HEK293 (cell line): ENCODE measurements around the gene KLF13.

ENCODE experiments used
- CTCF ChIA-PET: fragments of 350-600 bp; formaldehyde crosslinking; extraction: SDS; loops from one replicate; lab custom pipeline; 2021; ENCODE audit warnings: antibody characterized with exemption; lab: Yijun Ruan, JAX
- POLR2A ChIA-PET: fragments of 300-600 bp; formaldehyde crosslinking; extraction: SDS; loops from one replicate; lab custom pipeline; 2020; ENCODE audit warnings: antibody characterized with exemption, inconsistent platforms; lab: Yijun Ruan, JAX
- H3K27ac ChIP-seq: fragments of 200-500 bp; sonication (Bioruptor generic); 2 replicates; pipeline ENCODE4 v1.5.1; 2014; ENCODE audit warnings: low read depth, low read length, control low read depth, inconsistent platforms; ENCODE audit errors: extremely low read depth
- H3K36me3 ChIP-seq, 2 experiments: fragments of 200-500 bp in 1 of 2; sonication (Bioruptor generic) in 1 of 2; 1 replicate in 1 of 2; 2 replicates in 1 of 2; pipeline ENCODE4 v1.5.1; 2014 to 2017; ENCODE audit warnings: inconsistent platforms in 2 of 2, low read length in 2 of 2; ENCODE audit not compliant: control insufficient read depth in 2 of 2, insufficient read depth in 1 of 2
- H3K4me1 ChIP-seq: fragments of 200-500 bp; sonication (Bioruptor generic); 2 replicates; pipeline ENCODE4 v1.5.1; 2014; ENCODE audit warnings: mild to moderate bottlenecking, low read length, inconsistent platforms; ENCODE audit not compliant: control insufficient read depth, insufficient read depth
- H3K4me3 ChIP-seq: 2 replicates; pipeline ENCODE4 v1.5.1; 2011; ENCODE audit warnings: low read depth, mild to moderate bottlenecking, control low read depth, low read length, moderate library complexity
- H3K9me3 ChIP-seq: fragments of 200-500 bp; sonication (Bioruptor generic); 2 replicates; pipeline ENCODE4 v1.5.1; 2014; ENCODE audit warnings: low read depth, low read length, inconsistent platforms; ENCODE audit not compliant: control insufficient read depth, insufficient read depth
- BCL11B ChIP-seq: fragments of 450-650 bp; formaldehyde crosslinking; IDR thresholded peaks from 2 replicates; pipeline ENCODE4 v1.5.1; 2016; ENCODE audit warnings: low read depth, missing biosample characterization, missing genetic modification characterization
- HOXA7 ChIP-seq: sonication (generic); formaldehyde crosslinking; IDR thresholded peaks from 2 replicates; pipeline ENCODE4 v1.8.1; 2022; ENCODE audit warnings: missing genetic modification reagents, borderline replicate concordance
- KLF10 ChIP-seq: fragments of 450-650 bp; IDR thresholded peaks from 2 replicates; pipeline ENCODE4 v1.5.1; 2018; ENCODE audit warnings: missing biosample characterization, mild to moderate bottlenecking, missing genetic modification characterization
- KLF16 ChIP-seq: fragments of 450-650 bp; formaldehyde crosslinking; IDR thresholded peaks from 2 replicates; pipeline ENCODE4 v1.5.1; 2017; ENCODE audit warnings: missing biosample characterization, missing genetic modification characterization
- KLF8 ChIP-seq: fragments of 450-650 bp; formaldehyde crosslinking; IDR thresholded peaks from 2 replicates; pipeline ENCODE4 v1.5.1; 2016; ENCODE audit warnings: missing biosample characterization, missing genetic modification characterization
- OVOL3 ChIP-seq: fragments of 450-650 bp; formaldehyde crosslinking; IDR thresholded peaks from 2 replicates; pipeline ENCODE4 v1.5.1; 2016; ENCODE audit warnings: missing biosample characterization, missing genetic modification characterization
- SP7 ChIP-seq: fragments of 450-650 bp; formaldehyde crosslinking; IDR thresholded peaks from 2 replicates; pipeline ENCODE4 v1.5.1; 2016; ENCODE audit warnings: missing biosample characterization, missing genetic modification characterization
- ZBTB8A ChIP-seq: fragments of 450-650 bp; formaldehyde crosslinking; IDR thresholded peaks from 2 replicates; pipeline ENCODE4 v1.5.1; 2016; ENCODE audit warnings: missing biosample characterization, missing genetic modification characterization
- ZEB2 ChIP-seq: fragments of 450-650 bp; formaldehyde crosslinking; IDR thresholded peaks from 2 replicates; pipeline ENCODE4 v1.5.1; 2016; ENCODE audit warnings: missing biosample characterization, missing genetic modification characterization
- ZNF223 ChIP-seq: fragments of 450-650 bp; formaldehyde crosslinking; IDR thresholded peaks from 2 replicates; pipeline ENCODE4 v1.5.1; 2016; ENCODE audit warnings: missing biosample characterization, missing genetic modification characterization
- ZNF266 ChIP-seq: fragments of 450-650 bp; formaldehyde crosslinking; IDR thresholded peaks from 2 replicates; pipeline ENCODE4 v1.5.1; 2016; ENCODE audit warnings: missing biosample characterization, missing genetic modification characterization, low read depth
- ZNF391 ChIP-seq: fragments of 450-650 bp; formaldehyde crosslinking; IDR thresholded peaks from 2 replicates; pipeline ENCODE4 v1.5.1; 2016; ENCODE audit warnings: low read depth, missing biosample characterization, missing genetic modification characterization, borderline replicate concordance
- ZNF433 ChIP-seq: fragments of 450-650 bp; formaldehyde crosslinking; IDR thresholded peaks from 2 replicates; pipeline ENCODE4 v1.5.1; 2016; ENCODE audit warnings: missing biosample characterization, missing genetic modification characterization, low read depth
- ZNF510 ChIP-seq: fragments of 450-650 bp; formaldehyde crosslinking; IDR thresholded peaks from 2 replicates; pipeline ENCODE4 v1.5.1; 2018; ENCODE audit warnings: mild to moderate bottlenecking, missing genetic modification characterization, missing biosample characterization; ENCODE audit not compliant: insufficient replicate concordance
- ZNF548 ChIP-seq: fragments of 450-650 bp; formaldehyde crosslinking; IDR thresholded peaks from 2 replicates; pipeline ENCODE4 v1.5.1; 2016; ENCODE audit warnings: missing biosample characterization, missing genetic modification characterization
- ZNF610 ChIP-seq: fragments of 450-650 bp; formaldehyde crosslinking; IDR thresholded peaks from 2 replicates; pipeline ENCODE4 v1.5.1; 2016; ENCODE audit warnings: missing biosample characterization, missing genetic modification characterization, borderline replicate concordance
- ZNF624 ChIP-seq: fragments of 450-650 bp; formaldehyde crosslinking; IDR thresholded peaks from 2 replicates; pipeline ENCODE4 v1.5.1; 2017; ENCODE audit warnings: missing biosample characterization, missing genetic modification characterization
- ZNF777 ChIP-seq: fragments of 450-650 bp; formaldehyde crosslinking; IDR thresholded peaks from 2 replicates; pipeline ENCODE4 v1.5.1; 2017; ENCODE audit warnings: missing biosample characterization, missing genetic modification characterization, borderline replicate concordance
- ZSCAN16 ChIP-seq: fragments of 450-650 bp; formaldehyde crosslinking; IDR thresholded peaks from 2 replicates; pipeline ENCODE4 v1.5.1; 2016; ENCODE audit warnings: missing biosample characterization, missing genetic modification characterization
- TF ChIP-seq, protein P1 (sequence below): fragments of 450-650 bp; formaldehyde crosslinking; IDR thresholded peaks from 2 replicates; pipeline ENCODE4; 2016; ENCODE audit warnings: missing biosample characterization, missing genetic modification characterization
- TF ChIP-seq, protein P2 (sequence below): fragments of 450-650 bp; formaldehyde crosslinking; IDR thresholded peaks from 2 replicates; pipeline ENCODE4 v1.5.1; 2016; ENCODE audit warnings: missing biosample characterization, missing genetic modification characterization
- TF ChIP-seq, protein P3 (sequence below): fragments of 450-650 bp; formaldehyde crosslinking; IDR thresholded peaks from 2 replicates; pipeline ENCODE4 v1.5.1; 2016; ENCODE audit warnings: missing biosample characterization, missing genetic modification characterization
- TF ChIP-seq, protein P4 (sequence below): IDR thresholded peaks from 2 replicates; pipeline ENCODE4 v1.6.1; 2011; ENCODE audit warnings: mild to moderate bottlenecking, low read depth, low read length, borderline replicate concordance
- TF ChIP-seq, protein P5 (sequence below): fragments of 450-650 bp; formaldehyde crosslinking; IDR thresholded peaks from 2 replicates; pipeline ENCODE4 v1.5.1; 2016; ENCODE audit warnings: missing biosample characterization, missing genetic modification characterization

The KLF13 gene

DNA sequence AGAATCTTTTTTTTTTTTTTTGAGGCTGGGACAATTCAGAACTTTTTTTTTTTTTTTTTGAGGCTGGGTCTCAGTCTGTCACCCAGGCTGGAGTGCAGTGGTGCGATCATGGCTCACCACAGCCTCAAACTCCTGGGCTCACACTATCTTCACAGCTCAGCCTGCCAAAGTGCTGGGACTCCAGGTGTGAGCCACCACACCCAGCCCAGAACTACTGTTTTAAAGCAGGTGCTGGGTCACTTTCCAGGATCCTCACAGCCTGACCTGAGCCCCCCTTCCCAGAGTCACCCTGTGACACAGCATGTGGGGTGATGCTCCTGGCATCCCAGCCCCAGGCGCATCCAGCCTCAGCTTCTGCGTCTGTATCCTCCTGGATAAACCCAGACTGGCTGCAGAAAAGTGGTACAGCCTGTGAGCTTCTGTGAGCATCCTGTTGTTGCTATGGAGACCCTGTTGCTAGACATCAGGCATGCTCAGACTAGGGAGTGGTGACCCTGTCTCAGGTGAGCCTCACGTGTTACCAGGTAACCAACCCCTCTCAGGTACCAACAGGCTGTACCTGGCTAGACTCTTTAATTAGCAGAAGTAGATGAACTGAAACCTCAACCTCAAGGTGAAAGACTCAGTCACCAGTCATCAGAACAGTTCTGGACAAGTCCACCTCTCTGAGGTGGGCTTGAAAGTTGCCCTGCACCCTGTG lies 15.0 kb downstream of the KLF13 start:
- Histone ChIP-seq H3K9me3 (no peaks in the 10 kb centered on the region), H3K4me1 (peaks cover 6% of the 10 kb centered on the region), H3K27ac (no peak overlapping the region), H3K4me3 (no peak overlapping the region), H3K36me3 (no peaks in the 10 kb centered on the region)
- ChIA-PET CTCF (no interaction called here), POLR2A (no interaction called here)
- no peak for TF ChIP-seq ZNF610 (tag by site-specific recombination)
- no peak for TF ChIP-seq HOXA7 (CRISPR knock-in tag)
- TF ChIP-seq, protein P1, sequence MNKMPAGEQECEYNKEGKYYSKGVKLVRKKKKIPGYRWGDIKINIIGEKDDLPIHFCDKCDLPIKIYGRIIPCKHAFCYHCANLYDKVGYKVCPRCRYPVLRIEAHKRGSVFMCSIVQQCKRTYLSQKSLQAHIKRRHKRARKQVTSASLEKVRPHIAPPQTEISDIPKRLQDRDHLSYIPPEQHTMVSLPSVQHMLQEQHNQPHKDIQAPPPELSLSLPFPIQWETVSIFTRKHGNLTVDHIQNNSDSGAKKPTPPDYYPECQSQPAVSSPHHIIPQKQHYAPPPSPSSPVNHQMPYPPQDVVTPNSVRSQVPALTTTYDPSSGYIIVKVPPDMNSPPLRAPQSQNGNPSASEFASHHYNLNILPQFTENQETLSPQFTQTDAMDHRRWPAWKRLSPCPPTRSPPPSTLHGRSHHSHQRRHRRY (tag by site-specific recombination) = no peak
- TF ChIP-seq, protein P2, sequence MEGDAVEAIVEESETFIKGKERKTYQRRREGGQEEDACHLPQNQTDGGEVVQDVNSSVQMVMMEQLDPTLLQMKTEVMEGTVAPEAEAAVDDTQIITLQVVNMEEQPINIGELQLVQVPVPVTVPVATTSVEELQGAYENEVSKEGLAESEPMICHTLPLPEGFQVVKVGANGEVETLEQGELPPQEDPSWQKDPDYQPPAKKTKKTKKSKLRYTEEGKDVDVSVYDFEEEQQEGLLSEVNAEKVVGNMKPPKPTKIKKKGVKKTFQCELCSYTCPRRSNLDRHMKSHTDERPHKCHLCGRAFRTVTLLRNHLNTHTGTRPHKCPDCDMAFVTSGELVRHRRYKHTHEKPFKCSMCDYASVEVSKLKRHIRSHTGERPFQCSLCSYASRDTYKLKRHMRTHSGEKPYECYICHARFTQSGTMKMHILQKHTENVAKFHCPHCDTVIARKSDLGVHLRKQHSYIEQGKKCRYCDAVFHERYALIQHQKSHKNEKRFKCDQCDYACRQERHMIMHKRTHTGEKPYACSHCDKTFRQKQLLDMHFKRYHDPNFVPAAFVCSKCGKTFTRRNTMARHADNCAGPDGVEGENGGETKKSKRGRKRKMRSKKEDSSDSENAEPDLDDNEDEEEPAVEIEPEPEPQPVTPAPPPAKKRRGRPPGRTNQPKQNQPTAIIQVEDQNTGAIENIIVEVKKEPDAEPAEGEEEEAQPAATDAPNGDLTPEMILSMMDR (tag by site-specific recombination) = no peak
- TF ChIP-seq, protein P3, sequence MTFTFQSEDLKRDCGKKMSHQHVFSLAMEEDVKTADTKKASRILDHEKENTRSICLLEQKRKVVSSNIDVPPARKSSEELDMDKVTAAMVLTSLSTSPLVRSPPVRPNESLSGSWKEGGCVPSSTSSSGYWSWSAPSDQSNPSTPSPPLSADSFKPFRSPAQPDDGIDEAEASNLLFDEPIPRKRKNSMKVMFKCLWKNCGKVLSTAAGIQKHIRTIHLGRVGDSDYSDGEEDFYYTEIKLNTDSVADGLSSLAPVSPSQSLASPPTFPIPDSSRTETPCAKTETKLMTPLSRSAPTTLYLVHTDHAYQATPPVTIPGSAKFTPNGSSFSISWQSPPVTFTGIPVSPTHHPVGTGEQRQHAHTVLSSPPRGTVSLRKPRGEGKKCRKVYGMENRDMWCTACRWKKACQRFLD = no peak
- TF ChIP-seq ZNF223 (tag by site-specific recombination) = no peak
- TF ChIP-seq BCL11B = no peak
- TF ChIP-seq ZNF266 (tag by site-specific recombination) = no peak
- TF ChIP-seq, protein P4, sequence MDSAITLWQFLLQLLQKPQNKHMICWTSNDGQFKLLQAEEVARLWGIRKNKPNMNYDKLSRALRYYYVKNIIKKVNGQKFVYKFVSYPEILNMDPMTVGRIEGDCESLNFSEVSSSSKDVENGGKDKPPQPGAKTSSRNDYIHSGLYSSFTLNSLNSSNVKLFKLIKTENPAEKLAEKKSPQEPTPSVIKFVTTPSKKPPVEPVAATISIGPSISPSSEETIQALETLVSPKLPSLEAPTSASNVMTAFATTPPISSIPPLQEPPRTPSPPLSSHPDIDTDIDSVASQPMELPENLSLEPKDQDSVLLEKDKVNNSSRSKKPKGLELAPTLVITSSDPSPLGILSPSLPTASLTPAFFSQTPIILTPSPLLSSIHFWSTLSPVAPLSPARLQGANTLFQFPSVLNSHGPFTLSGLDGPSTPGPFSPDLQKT = no peak
- no peak for TF ChIP-seq KLF10 (tag by site-specific recombination)
- no peak for TF ChIP-seq ZNF777 (tag by site-specific recombination)

DNA sequence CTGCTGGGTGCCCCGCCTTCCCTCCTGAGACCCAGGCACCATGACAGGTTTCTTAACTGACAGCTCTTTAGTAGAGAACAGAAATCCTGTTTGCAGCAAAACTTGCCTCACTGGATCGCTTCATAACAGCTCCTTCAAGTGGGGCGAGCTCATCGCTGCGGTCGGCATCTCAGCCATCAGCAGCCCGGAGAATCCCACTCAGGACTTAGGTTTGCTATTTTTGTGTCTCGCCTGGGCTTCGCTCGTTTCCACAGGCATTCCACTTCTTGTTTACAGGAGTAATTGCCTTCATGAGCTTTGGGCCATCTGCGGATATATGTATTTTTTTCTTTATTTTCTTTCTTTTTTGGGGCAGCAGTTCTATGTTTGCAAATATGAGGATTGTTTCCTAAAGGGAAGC lies 15.7 kb downstream of the KLF13 start:
- Histone ChIP-seq H3K4me3 (no peak overlapping the region), H3K4me1 (peaks cover 6% of the 10 kb centered on the region), H3K9me3 (no peaks in the 10 kb centered on the region), H3K27ac (no peak overlapping the region), H3K36me3 (no peaks in the 10 kb centered on the region)
- ChIA-PET CTCF (no interaction called here), POLR2A (no interaction called here)
- TF ChIP-seq SP7 (tag by site-specific recombination) (no peak), ZNF548 (tag by site-specific recombination) (no peak), OVOL3 (tag by site-specific recombination) (no peak), ZBTB8A (tag by site-specific recombination) (no peak), ZNF777 (tag by site-specific recombination) (no peak), ZNF624 (no peak), ZSCAN16 (no peak), KLF8 (tag by site-specific recombination) (no peak), ZNF510 (tag by site-specific recombination) (no peak), ZEB2 (tag by site-specific recombination) (no peak), ZNF391 (tag by site-specific recombination) (no peak), ZNF433 (tag by site-specific recombination) (no peak), KLF16 (tag by site-specific recombination) (no peak)
- TF ChIP-seq, protein P5, sequence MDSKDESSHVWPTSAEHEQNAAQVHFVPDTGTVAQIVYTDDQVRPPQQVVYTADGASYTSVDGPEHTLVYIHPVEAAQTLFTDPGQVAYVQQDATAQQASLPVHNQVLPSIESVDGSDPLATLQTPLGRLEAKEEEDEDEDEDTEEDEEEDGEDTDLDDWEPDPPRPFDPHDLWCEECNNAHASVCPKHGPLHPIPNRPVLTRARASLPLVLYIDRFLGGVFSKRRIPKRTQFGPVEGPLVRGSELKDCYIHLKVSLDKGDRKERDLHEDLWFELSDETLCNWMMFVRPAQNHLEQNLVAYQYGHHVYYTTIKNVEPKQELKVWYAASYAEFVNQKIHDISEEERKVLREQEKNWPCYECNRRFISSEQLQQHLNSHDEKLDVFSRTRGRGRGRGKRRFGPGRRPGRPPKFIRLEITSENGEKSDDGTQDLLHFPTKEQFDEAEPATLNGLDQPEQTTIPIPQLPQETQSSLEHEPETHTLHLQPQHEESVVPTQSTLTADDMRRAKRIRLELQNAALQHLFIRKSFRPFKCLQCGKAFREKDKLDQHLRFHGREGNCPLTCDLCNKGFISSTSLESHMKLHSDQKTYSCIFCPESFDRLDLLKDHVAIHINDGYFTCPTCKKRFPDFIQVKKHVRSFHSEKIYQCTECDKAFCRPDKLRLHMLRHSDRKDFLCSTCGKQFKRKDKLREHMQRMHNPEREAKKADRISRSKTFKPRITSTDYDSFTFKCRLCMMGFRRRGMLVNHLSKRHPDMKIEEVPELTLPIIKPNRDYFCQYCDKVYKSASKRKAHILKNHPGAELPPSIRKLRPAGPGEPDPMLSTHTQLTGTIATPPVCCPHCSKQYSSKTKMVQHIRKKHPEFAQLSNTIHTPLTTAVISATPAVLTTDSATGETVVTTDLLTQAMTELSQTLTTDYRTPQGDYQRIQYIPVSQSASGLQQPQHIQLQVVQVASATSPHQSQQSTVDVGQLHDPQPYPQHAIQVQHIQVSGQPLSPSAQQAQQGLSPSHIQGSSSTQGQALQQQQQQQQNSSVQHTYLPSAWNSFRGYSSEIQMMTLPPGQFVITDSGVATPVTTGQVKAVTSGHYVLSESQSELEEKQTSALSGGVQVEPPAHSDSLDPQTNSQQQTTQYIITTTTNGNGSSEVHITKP (tag by site-specific recombination) = no peak
- TF ChIP-seq, protein P2 (tag by site-specific recombination) = no peak
